Kidney tubule cell (primary cell): ENCODE data around the gene DGKQ.

Experiments
- DNase-seq: peaks from one replicate; pipeline ENCODE4 v3.0.0-alpha.2; 2018; ENCODE audit warnings: low spot score

DGKQ gene

DNA sequence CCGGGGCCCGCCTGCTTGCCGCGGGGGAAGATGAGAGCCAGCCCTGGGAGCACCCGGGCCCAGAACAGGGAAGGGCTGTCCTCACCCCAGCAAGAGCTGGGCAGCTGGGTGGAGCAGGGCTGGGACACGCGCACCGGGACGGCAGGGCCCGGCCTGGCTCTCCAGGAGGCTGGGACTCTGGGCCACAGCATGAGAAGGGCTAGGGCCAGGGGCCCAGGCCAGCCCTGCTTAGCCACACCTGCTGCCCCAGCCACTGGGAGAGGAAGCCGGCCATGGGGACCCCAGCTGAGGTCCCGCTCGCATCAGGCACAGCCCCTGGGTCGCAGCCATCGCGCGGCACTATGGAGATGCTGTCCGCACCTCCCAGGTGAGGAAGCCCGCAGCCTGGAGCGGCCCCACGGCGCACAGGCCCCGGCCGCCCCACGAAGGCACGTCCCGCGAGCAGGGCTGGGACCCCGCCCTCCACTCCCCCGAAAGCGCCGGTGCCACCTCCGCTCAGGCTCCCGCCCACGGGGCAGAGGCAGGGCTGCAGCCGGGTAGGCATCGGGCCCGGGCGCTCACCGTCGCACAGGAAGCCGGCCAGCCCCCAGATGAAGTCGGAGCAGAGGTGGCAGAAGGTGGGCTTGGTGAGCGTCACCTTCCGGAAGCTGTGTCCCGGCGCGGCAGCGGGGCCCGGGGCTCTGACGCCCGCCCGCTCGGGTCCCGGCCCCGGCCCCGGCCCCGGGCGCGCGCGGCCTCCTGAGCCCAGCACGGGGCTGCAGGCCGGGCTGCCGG lies 531 bp downstream of the DGKQ start:
- peak; percentile 41 for DNase-seq

DNA sequence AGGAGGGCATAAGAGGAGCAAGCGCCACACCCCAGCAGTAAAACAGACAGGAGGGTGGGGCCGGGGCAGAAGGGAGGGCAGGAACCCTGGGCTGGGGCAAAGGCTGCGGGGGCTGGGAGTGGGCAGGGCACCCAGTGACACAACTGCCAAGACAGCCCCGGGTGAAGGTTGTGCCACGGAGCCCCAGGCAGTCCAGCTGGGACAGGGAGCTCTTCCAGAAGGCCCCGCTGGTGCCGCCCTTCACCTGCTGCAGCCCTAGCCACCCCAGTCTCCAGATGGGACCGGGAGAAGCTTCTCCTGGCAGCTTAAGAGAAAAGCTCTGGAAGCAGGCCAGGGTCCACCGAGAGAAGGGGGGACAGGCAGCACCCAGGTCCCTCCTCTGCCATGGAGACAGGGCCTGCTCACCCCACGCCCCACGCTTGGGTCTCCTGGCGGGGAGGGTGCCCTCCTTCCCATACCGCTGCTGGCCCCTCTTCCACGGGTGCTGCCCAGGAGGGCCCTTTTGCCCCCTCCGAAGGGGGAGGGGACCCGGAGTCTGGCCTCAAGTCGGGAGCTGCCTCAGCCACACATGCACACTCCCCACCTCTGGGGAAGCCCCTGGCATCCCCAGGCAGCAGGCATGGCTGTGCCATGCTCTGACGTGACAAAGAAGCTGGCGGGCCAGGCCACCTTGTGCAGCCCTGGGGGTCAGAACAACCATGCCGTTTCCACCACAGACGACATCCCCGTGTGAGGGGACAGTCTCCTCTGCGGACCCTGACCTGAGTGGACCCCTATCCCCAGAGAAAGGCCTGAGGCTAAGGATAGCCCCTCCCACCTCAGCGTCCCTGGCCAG lies 1.5 kb downstream of the DGKQ start:
- no peak for DNase-seq

DNA sequence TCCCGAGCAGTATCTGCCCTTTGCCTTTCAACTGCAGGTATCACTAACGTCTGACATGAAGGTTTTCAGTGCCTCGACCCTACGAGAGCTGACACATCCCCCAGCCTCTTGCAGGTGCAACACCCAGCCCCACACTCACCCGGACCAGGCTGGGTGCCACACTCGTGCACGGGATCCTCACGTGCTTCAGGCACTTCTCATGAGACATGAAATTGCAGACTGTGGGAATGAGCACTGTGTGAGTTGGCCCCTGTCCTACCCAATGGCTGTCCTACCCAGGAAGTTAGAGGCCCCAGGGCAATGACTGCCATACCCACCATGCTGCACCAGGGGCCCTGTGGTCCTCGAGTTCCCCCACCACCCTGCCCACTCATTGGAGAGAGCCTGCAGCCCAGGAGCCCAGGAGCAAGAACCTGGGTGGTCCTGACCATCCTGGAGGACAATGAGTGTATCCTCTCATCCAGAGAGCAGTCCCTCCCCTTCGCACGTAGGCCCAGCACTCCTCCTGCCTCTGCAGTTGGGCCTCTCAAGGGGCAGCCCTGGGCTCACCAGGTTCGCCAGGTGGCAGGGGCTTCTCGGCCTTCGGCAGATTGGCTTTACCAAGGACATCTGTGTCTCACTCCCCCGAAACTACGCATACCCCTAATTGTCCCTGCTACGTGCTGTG lies 2.4 kb downstream of the DGKQ start:
- DNase-seq = no peak

DNA sequence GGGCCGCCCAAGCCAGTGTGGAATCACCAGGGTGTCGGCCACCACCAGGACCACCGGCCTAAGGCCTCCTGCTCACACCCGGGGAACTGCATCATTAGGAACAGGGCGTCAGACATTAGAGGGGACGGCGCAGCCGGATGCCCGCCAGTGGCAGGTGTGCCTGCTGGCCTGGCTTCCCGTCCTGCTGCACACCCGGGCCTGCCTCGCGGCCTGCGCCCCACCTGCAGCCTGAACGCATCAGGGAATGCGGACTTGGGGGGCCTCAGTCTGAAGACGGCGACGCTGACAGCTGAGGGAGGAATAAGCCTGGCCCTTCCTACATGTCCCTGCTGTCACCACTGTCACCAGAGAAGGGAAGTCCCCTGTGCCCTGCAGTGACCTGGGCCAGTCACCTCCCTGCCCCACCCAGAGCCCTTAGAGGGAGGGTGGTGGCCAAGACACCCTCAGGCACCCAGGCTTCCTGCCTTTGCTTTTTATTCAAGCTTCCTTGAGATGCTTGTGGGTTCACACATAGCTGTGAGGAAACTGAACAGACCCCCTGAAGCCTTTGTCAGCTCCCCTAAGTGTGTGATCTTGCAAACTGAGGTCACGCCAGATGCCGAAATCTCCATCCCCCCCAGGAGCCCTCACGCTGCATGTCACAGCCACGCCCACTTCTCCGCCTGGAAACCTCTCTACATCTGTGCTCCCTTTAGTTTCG lies 3.2 kb downstream of the DGKQ start:
- no peak for DNase-seq

DNA sequence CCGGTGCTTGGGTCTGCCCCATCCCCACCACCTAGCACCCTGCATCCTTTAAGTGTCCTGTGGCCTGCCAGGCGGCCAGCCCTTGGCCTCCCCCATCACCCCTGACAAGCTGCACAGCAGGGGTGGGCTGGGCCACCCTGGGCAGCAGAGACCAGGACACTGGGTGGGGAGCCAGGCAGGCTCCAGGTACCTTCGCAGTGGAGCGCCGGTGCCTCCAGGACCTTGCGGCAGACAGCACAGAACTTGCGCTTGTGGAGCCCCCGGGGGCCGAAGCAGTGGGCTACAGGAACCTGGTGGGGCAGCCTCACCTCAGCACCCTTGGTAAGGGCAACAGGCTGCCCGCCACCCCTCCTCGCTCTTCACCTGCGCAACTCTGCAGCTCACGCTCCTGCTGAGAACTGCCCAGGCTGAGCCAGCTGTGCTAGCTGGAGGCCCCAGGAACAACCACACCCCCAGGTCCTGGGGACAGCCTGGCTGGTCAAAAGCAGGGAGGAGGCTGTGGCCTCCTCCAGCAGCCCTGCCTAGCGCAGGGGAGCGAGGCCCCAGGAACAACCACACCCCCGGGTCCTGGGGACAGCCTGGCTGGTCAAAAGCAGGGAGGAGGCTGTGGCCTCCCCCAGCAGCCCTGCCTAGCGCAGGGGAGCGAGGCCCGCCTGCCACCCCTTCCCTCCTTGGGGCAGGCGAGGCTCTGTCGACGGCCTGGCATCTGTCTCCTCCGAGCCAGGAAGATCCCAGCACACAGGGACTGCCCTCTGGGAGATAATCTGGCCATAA lies 4.6 kb downstream of the DGKQ start:
- no peak for DNase-seq

DNA sequence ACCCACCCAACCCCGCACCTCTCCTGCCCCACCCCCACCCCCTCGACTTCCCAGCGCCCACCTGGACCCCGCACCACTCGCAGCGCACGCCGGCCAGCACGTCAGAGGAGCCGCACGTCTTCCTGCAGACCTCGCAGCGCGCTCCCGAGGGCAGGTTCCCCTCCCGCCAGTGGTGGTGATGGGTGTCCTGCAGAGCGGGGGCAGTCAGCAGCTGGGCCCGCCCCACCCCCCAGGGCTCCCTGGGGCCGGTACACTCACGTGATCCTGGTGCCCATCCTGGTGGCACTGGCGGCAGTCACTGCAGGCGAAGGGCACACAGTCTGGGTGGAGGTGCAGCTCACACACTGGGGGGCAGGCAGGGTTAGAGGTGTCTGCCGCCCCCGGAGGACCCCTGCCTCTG lies 5.1 kb downstream of the DGKQ start:
- no peak for DNase-seq

DNA sequence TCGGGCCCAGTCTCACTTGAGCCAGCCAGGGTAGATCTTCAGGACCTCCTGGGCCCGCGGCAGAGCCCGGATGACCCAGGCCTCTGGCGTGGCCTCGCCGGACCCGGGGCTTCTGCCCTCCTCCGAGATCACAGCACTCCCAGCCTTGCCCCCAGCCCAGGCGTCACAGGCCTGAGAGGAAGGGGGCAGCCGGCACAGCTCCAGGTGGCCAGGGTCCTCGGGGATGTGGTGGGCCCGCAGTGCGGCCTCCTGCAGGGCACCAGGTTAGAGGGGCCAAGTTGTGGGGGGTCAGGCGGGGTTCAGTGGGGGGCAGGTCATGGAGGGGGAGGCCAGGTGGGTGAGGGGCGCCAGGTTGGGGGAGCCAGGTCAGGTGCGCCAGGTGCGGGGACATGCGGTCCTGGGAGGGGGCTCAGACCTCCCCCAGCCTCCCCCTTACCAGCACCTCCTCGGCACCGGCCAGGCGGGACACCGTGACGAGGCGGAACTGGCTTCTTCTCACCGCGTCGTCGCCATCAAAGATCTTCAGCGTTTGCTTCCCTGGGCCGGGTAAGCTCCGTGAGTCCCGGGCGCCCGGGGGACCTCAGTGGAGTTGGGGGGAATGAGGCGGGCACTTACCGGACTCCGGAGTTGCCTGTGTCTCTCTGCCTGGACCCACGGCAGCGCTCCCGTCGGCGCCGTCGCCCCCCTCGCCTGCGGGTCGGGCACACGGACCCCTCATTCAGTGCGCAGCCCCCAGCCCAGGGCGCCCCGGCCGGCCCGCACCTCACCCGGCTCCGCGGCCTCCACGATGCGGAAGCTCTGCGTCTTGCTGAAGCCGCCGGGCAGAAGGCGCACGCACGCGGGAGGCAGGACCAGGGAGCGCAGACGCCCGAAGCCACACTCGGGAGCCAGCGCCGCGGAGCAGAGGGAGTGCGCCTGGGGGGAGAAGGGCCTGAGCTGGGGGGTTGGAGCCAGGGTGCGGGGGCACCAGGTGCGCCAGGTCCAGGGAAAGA lies 6.0 kb downstream of the DGKQ start:
- no peak for DNase-seq

DNA sequence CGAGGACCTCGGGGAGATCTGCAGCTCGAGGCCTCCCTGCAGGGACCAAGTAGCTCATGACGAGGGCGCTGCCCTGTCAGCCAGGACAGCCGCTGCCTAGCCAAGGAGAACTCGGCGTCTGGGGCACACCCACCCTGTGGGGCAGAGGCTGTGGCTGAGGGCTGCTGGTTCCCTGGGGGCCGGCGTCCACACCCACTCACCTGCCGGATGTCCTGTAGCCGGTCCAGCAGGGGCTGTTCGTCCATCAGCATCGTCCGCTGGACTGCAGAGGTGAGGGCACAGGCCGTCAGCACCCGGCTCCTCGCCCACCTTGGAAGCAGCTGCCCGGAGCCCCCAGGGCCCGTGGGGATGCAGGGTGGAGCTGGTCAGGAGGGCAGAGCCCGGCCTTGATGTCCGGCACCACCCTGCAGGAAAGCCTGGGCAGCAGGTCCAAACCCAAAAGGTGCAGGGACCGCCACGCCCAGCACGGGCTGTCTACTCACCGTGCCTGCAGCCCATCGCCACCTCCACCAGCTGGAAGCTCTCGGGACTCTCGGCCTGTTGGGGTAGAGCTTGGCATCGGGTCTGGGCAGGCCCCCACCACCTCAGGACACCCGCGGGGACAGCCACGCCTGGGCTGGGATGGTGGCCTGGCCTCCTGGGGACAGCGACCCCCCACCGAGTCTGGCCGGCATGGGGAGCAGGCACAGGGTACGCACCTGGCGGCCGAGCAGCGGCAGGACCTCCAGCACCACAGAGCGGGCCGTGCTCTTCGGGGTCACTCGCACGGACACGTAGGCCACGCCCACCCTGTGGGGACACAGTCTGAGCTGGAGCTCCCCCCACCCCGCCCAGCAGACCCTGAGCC lies 6.9 kb downstream of the DGKQ start:
- no peak for DNase-seq

DNA sequence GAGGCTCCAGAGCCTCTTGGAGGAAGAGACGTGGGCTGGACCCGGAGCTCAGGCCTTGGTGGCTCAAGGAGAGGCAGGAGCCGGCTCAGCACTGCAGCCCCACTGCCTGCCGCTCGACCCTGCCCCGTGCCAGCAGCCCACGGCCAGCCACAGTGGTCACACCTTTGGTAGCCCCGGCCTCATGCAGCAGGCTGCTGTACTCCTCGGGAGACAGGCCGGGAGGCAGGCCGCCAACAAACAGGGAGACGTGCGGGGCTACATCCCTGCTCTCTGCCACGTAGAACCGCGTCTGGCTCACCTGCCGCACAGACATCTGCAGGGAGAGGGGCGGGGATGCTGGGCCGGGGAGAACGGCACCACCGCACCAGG lies 7.6 kb downstream of the DGKQ start:
- no peak for DNase-seq

DNA sequence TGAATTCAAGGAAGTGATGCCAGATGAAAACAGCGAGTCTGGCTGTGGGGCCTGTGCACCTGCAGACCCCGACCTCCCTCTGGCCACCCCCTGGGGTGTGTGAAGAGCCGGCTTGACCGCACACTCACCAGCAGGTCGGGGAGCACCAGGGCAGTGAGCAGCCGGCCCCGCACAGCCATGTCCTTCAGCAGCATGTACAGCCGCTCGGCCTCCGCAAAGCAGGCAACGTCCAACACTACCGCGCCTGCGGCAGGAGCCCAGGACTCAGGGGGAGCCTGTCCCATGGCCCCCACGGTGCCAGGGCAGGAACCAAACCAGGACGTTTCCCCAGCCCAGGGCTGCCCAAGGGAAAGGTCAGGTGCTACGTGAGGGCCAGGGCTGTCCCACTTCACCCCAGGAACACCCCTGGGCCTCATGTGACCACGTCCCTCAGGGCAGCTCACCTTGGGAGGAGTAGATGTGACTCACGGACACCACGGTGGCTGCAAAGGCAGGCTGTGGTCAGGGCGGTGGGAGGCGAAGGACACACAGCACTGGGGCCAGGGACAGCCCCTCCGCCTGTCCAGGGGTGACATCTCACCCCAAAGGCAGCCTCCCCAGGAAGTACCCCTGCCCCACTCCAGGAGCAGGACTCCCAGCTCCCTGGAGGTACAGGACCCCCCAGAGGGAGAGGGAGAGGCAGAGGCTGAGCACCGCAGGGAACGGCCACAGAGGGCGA lies 8.2 kb downstream of the DGKQ start:
- no peak for DNase-seq

DNA sequence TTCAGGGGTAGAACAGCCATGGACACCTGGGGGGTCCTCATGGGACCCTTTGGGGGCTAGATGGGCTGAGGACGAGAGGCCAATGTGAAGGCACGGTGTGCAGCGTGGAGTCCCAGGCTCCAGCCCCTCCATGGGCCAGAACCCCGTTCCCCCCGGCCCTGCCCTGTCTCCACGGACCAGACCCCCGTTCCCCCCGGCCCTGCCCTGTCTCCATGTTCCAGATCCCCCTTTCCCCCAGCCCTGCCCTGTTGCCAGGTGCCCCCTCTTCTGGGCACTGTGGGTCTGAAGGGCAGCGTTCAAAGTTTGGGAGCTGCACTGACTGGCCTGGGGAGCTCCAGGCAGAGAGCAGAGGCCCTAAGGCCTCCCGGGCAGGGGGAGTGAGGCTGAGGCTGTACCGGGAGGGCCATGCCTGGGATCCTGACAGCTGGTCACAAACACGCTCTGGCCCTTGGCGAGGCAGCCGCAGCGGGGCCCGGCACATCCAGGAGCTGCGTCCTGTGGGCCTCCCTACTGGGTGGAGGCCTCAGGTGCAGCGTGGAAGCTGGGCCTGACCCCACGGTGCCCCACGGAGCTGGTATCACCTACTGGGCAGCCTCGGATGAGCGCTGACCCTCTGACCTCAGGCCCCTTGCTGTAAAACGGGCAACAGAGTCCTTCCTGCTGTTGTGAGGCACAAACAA lies 8.9 kb downstream of the DGKQ start:
- no peak for DNase-seq

DNA sequence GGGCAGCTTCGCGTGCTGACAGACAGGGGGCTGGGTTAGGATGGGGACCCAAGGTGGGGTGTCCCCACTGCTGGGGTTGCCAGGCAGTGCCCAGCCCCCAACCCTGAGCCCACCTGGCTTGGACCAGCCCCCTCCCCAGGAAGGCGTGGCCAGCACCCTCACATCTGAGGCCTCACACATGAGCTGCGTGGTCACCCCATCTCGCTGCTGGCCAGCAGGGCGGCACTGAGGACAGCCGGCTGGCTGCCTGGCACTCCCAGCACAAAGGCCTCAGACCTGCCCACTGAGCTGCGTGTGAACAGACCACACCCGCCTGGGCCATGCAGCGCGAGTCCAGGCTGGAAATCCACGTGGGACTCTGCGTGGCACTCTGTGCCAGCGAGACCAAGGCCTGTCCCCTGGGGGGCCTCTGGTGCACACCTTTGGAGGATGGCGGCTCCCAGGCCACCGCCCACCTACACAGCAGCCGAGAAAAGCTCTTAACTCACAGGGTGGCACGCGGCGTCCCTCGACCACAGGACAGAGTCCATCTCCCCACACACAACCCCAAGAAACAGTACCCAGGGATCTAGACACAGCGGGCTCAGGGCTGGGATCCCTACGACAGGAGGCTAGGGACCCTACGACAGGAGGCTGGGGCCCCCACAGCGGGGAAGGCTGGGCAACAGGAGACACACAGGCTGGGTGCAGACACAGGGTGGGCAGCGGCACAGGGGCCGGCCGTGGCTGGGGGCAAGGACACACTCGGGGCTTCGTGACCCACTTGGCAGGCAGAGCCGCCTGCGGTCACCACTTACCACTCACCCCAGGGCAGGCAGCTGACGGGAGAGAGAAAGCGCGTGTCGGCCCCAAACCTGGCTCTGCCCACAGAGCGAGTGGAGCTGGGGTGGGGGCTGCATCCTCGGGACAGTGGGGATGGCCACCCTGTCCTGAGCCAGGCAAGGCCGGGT lies 9.8 kb downstream of the DGKQ start:
- no peak for DNase-seq

DNA sequence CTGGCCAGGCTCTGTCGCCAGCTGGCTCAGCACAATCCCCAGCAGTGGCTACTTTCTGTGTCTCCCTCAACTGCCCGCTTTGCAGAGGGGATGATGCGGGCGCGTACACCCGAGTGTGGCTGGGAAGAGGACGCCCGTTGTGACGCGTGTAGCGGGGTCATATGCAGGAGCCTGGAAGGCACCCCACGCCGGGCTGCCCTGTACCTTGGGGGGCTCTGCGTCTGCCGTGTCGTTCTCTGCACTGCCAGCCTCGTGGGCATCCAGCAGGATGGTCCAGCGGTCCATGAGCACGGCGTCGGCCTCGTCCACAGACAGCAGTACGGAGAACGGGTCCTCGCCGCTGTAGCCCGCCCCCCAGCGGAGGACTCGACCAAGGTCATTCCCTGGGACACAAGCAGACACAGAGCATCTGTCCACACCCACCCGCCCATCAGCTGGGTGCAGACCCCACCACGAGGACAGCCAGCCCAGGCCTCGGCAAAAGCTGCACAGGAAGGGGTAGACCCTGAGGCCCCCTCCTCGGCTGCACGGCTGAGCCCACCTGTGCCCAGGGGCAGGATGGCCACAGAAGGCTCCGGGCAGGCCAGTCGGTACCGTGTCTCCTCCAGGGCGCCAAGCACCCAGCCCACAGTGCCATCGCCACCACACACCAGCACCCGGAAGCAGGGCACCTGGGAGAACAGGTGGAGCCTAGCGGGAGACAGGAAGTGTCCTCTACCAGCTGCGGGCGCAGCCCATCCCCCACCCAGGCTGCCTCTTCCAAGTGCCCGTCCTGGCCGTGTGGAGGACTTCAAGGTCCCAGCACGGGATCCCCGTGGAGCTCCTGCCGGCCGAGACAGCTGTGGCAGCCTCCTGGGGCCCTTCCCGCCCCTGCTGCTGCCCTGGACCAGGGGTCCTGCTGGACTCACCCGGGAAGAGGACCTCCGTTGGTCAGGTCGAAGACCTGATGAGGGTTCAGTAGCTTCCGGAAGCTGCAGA lies 10.8 kb downstream of the DGKQ start:
- DNase-seq = no peak

DNA sequence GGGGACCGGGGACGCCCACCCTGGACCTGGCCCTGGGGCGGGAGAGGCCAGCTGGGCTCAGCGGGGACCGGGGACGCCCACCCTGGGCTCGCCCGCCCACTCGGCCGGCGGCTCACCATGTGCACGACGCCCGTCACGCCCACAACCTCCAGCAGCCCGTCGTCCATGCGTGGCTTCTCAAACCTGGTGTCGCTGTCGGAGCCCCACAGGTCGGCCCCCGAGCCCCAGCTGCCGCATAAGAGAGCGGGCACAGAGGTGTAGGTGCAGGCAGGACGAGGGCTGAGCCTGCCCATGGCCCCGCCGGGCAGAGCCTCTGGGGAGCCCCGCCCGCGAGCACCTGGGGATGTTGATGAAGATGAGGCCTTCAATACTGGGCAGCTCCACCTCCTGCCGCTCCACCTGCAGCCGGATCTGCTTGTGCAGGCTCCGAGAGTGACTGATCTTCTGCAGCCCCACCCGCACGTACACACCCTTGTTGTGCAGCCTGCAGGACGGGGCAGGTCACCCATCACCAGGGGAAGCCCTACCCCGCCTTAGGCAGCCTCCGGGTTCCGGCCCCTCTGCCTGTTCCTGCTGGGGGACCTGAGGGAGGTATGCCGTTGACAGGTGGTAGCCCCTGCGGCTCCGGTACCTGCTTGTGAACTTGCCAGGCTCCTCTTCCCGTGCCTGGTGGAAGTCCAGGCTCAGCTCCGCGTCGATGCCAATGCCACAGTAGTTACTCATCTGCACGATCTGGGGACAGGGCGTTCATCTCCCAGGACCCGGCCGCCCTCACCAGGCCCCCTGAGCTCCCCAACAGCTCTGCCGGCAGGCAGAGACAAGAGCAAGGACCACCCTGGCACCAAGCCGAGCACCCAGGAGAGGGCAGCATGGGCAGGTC lies 11.8 kb downstream of the DGKQ start:
- DNase-seq = no peak
